ENCODE data around the gene CXorf58. TPM values are rescaled to one million over a fixed set of nuclear protein-coding genes. Genes with fewer than 3 reads are reported as not detected.

The CXorf58 gene
- total and polyA plus RNA-seq, 2 of the 13 experiments (the other 11 are each of a cell fraction or from before 2014, with no cell fraction given), result not detected

- Histone ChIP-seq H3K36me3 (replicated peaks in 1 of 2; ENCODE audit: control insufficient read depth in 1 of 2, insufficient read depth in 2 of 2, low read length in 2 of 2) (no peaks in the 10 kb centered on the region), H3K27me3 (ENCODE audit: control insufficient read depth in 1 of 2, insufficient read depth in 2 of 2, low read length in 2 of 2) (no peaks in the 10 kb centered on the region), H3K4me3 (replicated peaks in 1 of 3; ENCODE audit: insufficient read depth in 1 of 3, low read depth in 2 of 3, low read length in 3 of 3) (no peak overlapping the region), H3K4me1 (ENCODE audit: insufficient read depth, low read length) (peaks cover 39% of the 10 kb centered on the region), H3K4me2 (ENCODE audit: low read depth, low read length) (no peak overlapping the region), H4K20me1 (ENCODE audit: insufficient read depth, low read length) (no peaks in the 10 kb centered on the region), H3K27ac (ENCODE audit: extremely low read length, insufficient read depth, low read length) (no peak overlapping the region), H2AFZ (ENCODE audit: low read length) (no peak overlapping the region), H3K9ac (ENCODE audit: insufficient read depth, low read depth, low read length) (no peak overlapping the region), H3K9me3 (ENCODE audit: low read length) (no peaks in the 10 kb centered on the region), H3K79me2 (ENCODE audit: insufficient read depth, low read length) (no peaks in the 10 kb centered on the region)
- DNase-seq (ENCODE audit: low spot score) (no peak), ATAC-seq (no peak), FAIRE-seq (no peak)
- CTCF ChIA-PET (ENCODE audit: low intra/inter-chr PET ratio, low total read pairs), result no interaction called here
- POLR2A ChIA-PET, result no interaction called here
- intact Hi-C loops (cut with micrococcal nuclease; ENCODE audit: unreplicated experiment), result no loop called here
- BruUV-seq (replicated peaks), result no TSS peak
- in situ Hi-C loops (cut with HindIII; ENCODE audit: extremely low pct_ligation_motif_present, low pct_unique_long_range_greater_than_20kb), result no loop called here
- 92% methylated on average over 2 of the region's 6 CpGs for WGBS (ENCODE audit: low lambda C conversion rate)
- TF ChIP-seq GATA4 (IDR thresholded peaks at IDR 0.05; ENCODE audit: borderline replicate concordance, low read depth), result no peak
- TF ChIP-seq, protein P1, sequence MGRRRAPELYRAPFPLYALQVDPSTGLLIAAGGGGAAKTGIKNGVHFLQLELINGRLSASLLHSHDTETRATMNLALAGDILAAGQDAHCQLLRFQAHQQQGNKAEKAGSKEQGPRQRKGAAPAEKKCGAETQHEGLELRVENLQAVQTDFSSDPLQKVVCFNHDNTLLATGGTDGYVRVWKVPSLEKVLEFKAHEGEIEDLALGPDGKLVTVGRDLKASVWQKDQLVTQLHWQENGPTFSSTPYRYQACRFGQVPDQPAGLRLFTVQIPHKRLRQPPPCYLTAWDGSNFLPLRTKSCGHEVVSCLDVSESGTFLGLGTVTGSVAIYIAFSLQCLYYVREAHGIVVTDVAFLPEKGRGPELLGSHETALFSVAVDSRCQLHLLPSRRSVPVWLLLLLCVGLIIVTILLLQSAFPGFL (CRISPR knock-in tag; IDR thresholded peaks at IDR 0.05), result no peak
- no peak for TF ChIP-seq MED8 (CRISPR knock-in tag; IDR thresholded peaks at IDR 0.05; ENCODE audit: insufficient replicate concordance)
- TF ChIP-seq DZIP1 (CRISPR knock-in tag; IDR thresholded peaks at IDR 0.05), result no peak
- TF ChIP-seq MLX (CRISPR knock-in tag; IDR thresholded peaks at IDR 0.05), result no peak
- no peak for TF ChIP-seq RBFOX2 (IDR thresholded peaks at IDR 0.05; ENCODE audit: low read depth, low read length)
- no peak for TF ChIP-seq RXRB (CRISPR knock-in tag; IDR thresholded peaks at IDR 0.05; ENCODE audit: borderline replicate concordance)
- no peak for TF ChIP-seq TGIF2 (CRISPR knock-in tag; IDR thresholded peaks at IDR 0.05)
- no peak for TF ChIP-seq ZBTB42 (CRISPR knock-in tag; IDR thresholded peaks at IDR 0.05)
- TF ChIP-seq PHF21A (CRISPR knock-in tag; IDR thresholded peaks at IDR 0.05), result no peak
- TF ChIP-seq MYC (CRISPR knock-in tag; IDR thresholded peaks at IDR 0.05; ENCODE audit: borderline replicate concordance), result no peak
- TF ChIP-seq SOX5 (CRISPR knock-in tag; IDR thresholded peaks at IDR 0.05; ENCODE audit: borderline replicate concordance), result no peak
These were observed 20.4 kb upstream of the CXorf58 start for GRCh38 chrX:23887451-23887850.
